K562 (cell line): ENCODE measurements around the gene PAN3. TPM values are rescaled to one million over a fixed set of nuclear protein-coding genes. Genes with fewer than 3 reads are reported as not detected.

Experiments used
- ATAC-seq: fragments of 200-7000 bp; cut with Tn5 transposase; 3 replicates; pipeline ENCODE4 v1.9.1; 2020; ENCODE audit warnings: moderate library complexity
- BruUV-seq: library from RNA; stranded (reverse); fragments of 400-500 nt; replicated peaks from 2 replicates; lab custom pipeline; 2021; lab: Mats Ljungman, UMichigan
- CTCF ChIA-PET: fragments of 300-600 bp; formaldehyde crosslinking; extraction: SDS; loops from one replicate; lab custom pipeline; 2021; ENCODE audit warnings: low intra/inter-chr PET ratio; lab: Yijun Ruan, JAX
- POLR2A ChIA-PET: fragments of 300-600, 350-650 bp; sonication (Branson Sonifier 250); formaldehyde crosslinking; extraction: SDS; loops from one replicate; lab custom pipeline; 2021; ENCODE audit warnings: antibody characterized with exemption, inconsistent platforms; lab: Yijun Ruan, JAX
- DNase-seq, 4 experiments: peaks; one replicate each; pipeline versions ENCODE4 v3.0.0 to v3.0.0-alpha.2; 2011 to 2018; ENCODE audit warnings: low spot score in 3 of 4, mixed read lengths in 3 of 4; ENCODE audit errors: extremely low read depth in 1 of 4
- FAIRE-seq: peaks from 2 replicates; lab custom pipeline; 2011; peaks lifted over from hg19 to GRCh38; lab: Jason Lieb, UNC
- H2AFZ ChIP-seq: 2 replicates; pipeline ENCODE4 v1.6.0; 2011; ENCODE audit warnings: low read depth, low read length, control low read depth, inconsistent platforms
- H3K27ac ChIP-seq: fragments of 200-600 bp; 3 replicates; pipeline ENCODE4 v1.8.0; 2011; ENCODE audit warnings: low read depth, mild to moderate bottlenecking, control low read depth, inconsistent platforms, low read length, moderate library complexity, mixed read lengths; ENCODE audit errors: extremely low read depth
- H3K27me3 ChIP-seq, 2 experiments: fragments of 300-600 bp in 1 of 2; 2 replicates in 1 of 2; 3 replicates in 1 of 2; pipeline versions ENCODE4 v1.6.0 to v1.8.0; 2011; ENCODE audit warnings: inconsistent platforms in 2 of 2, low read length in 2 of 2, mild to moderate bottlenecking in 1 of 2, mixed read lengths in 1 of 2, moderate library complexity in 1 of 2; ENCODE audit not compliant: control insufficient read depth in 2 of 2, insufficient read depth in 2 of 2
- H3K36me3 ChIP-seq: fragments of 300-600 bp; 3 replicates; pipeline ENCODE4 v1.8.0; 2011; ENCODE audit warnings: mild to moderate bottlenecking, low read length, inconsistent platforms; ENCODE audit not compliant: control insufficient read depth, insufficient read depth
- H3K4me1 ChIP-seq, 2 experiments: fragments of 200-600 bp in 1 of 2; replicated peaks in 1 of 2; 2 replicates in 1 of 2; 3 replicates in 1 of 2; pipeline versions ENCODE4 v1.5.1 to v1.8.0; 2011; ENCODE audit warnings: inconsistent platforms in 2 of 2, low read length in 2 of 2, mild to moderate bottlenecking in 1 of 2, mixed read lengths in 1 of 2, moderate library complexity in 1 of 2; ENCODE audit not compliant: control insufficient read depth in 2 of 2, insufficient read depth in 2 of 2
- H3K4me2 ChIP-seq: 2 replicates; pipeline ENCODE4 v1.6.1; 2011; ENCODE audit warnings: low read length, control low read depth, inconsistent platforms, mixed read lengths; ENCODE audit not compliant: insufficient read depth
- H3K4me3 ChIP-seq: fragments of 200-600 bp; sonication (generic), shearing (Covaris generic); 2 replicates; pipeline ENCODE4 v1.5.1; 2016; ENCODE audit warnings: control low read depth, inconsistent platforms
- H3K79me2 ChIP-seq: fragments of 200-600 bp; 3 replicates; pipeline ENCODE4 v1.8.0; 2011; ENCODE audit warnings: low read length, inconsistent platforms; ENCODE audit not compliant: control insufficient read depth, insufficient read depth
- H3K9ac ChIP-seq, 2 experiments: 2 replicates each; pipeline versions ENCODE4 v1.6.0 to v1.6.1; 2011; ENCODE audit warnings: low read depth in 2 of 2, low read length in 2 of 2, control low read depth in 1 of 2, inconsistent platforms in 1 of 2, mild to moderate bottlenecking in 1 of 2, mixed read lengths in 1 of 2; ENCODE audit not compliant: insufficient read depth in 1 of 2
- H3K9me1 ChIP-seq: one replicate; pipeline ENCODE4 v1.6.0; 2011; ENCODE audit warnings: inconsistent platforms, mild to moderate bottlenecking, low read length, moderate library complexity; ENCODE audit not compliant: control insufficient read depth, insufficient read depth
- H3K9me3 ChIP-seq: replicated peaks from 2 replicates; pipeline ENCODE4 v1.5.1; 2011; ENCODE audit warnings: low read depth, low read length, inconsistent platforms; ENCODE audit not compliant: control insufficient read depth, insufficient read depth
- H4K20me1 ChIP-seq: replicated peaks from 2 replicates; pipeline ENCODE4 v1.6.1; 2011; ENCODE audit warnings: low read length, inconsistent platforms, mixed read lengths; ENCODE audit not compliant: control insufficient read depth, insufficient read depth
- CEBPG ChIP-seq, 3 experiments: fragments of 200-800 bp in 1 of 3; sonication (Bioruptor generic) in 1 of 3; sonication (generic) in 1 of 3; formaldehyde crosslinking in 1 of 3; IDR thresholded peaks in 2 of 3; conservative IDR thresholded peaks in 1 of 3; 2 replicates each; pipeline versions ENCODE4 v1.6.1 to v1.8.0; 2016 to 2022; ENCODE audit warnings: missing compliant biosample characterization in 2 of 3, missing genetic modification characterization in 2 of 3, mild to moderate bottlenecking in 1 of 3, missing genetic modification reagents in 1 of 3
- CREBBP ChIP-seq: IDR thresholded peaks from one replicate; pipeline ENCODE4 v1.6.1; 2012; ENCODE audit warnings: low read depth, mild to moderate bottlenecking, control low read depth, inconsistent platforms, low read length
- CUX1 ChIP-seq: fragments of 200-800 bp; sonication (Bioruptor generic); IDR thresholded peaks from 2 replicates; pipeline ENCODE4 v1.6.1; 2016; ENCODE audit warnings: missing genetic modification characterization, missing compliant biosample characterization
- KAT8 ChIP-seq: fragments of 450-650 bp; IDR thresholded peaks from 2 replicates; pipeline ENCODE4 v1.6.1; 2016; ENCODE audit warnings: low read depth, mild to moderate bottlenecking
- KLF6 ChIP-seq: fragments of 250-450 bp; sonication (Bioruptor Pico); IDR thresholded peaks from 2 replicates; pipeline ENCODE4 v1.4.0; 2020; ENCODE audit warnings: mild to moderate bottlenecking, moderate library complexity, borderline replicate concordance
- MLX ChIP-seq, 2 experiments: fragments of 450-650 bp in 1 of 2; sonication (generic) in 1 of 2; formaldehyde crosslinking; conservative IDR thresholded peaks; 2 replicates each; pipeline versions ENCODE4 v1.4.0 to v1.8.1; 2020 to 2022; ENCODE audit warnings: mild to moderate bottlenecking in 1 of 2, missing genetic modification reagents in 1 of 2
- MTA2 ChIP-seq: fragments of 450-650 bp; IDR thresholded peaks from 2 replicates; pipeline ENCODE4 v1.6.1; 2016; ENCODE audit warnings: low read depth
- NR2C2 ChIP-seq, 2 experiments: fragments of 200-800 bp in 1 of 2; sonication (Bioruptor generic) in 1 of 2; sonication (generic) in 1 of 2; formaldehyde crosslinking in 1 of 2; IDR thresholded peaks; 2 replicates each; pipeline versions ENCODE4 v1.6.1 to v1.8.0; 2016 to 2022; ENCODE audit warnings: mild to moderate bottlenecking in 1 of 2, missing compliant biosample characterization in 1 of 2, missing genetic modification characterization in 1 of 2, missing genetic modification reagents in 1 of 2
- PRMT5 ChIP-seq: sonication (generic); formaldehyde crosslinking; IDR thresholded peaks from 2 replicates; pipeline ENCODE4 v1.5.0; 2020; ENCODE audit warnings: missing genetic modification reagents
- XRCC4 ChIP-seq: IDR thresholded peaks from one replicate; pipeline ENCODE4 v1.6.1; 2011; ENCODE audit not compliant: insufficient read depth, insufficient read length; ENCODE audit errors: extremely low read depth
- ZBED1 ChIP-seq: IDR thresholded peaks from 2 replicates; pipeline ENCODE4 v1.6.1; 2014
- ZNF511 ChIP-seq: sonication (generic); formaldehyde crosslinking; IDR thresholded peaks from 2 replicates; pipeline ENCODE4 v1.8.0; 2022; ENCODE audit warnings: mild to moderate bottlenecking, missing genetic modification reagents
- ZNF668 ChIP-seq: fragments of 250-450 bp; sonication (Bioruptor Pico); IDR thresholded peaks from 2 replicates; pipeline ENCODE4 v1.8.0; 2022; ENCODE audit warnings: mild to moderate bottlenecking, inconsistent platforms
- ZNF695 ChIP-seq: fragments of 450-650 bp; formaldehyde crosslinking; IDR thresholded peaks from 2 replicates; pipeline ENCODE4 v1.4.0; 2020; ENCODE audit warnings: mild to moderate bottlenecking, moderate library complexity
- WGBS: fragments of 100-300 bp; shearing (Covaris generic); methylation state at CpG from one replicate; pipeline ENCODE4 v1.1.6; 2016; ENCODE audit warnings: low coverage, mixed read lengths; ENCODE audit not compliant: insufficient coverage; ENCODE audit errors: missing lambda C conversion rate; 5-methylcytosine and 5-hydroxymethylcytosine counted together
- in situ Hi-C: fragments of 300-500 bp; cut with MboI; formaldehyde crosslinking; loops from 4 replicates; pipeline ENCODE4 v1.15.0; 2018; ENCODE audit warnings: inconsistent platforms, mixed read lengths
- intact Hi-C: fragments of 100-400 bp; cut with micrococcal nuclease; formaldehyde crosslinking; loops from 2 replicates; pipeline ENCODE4 v1.14.2; 2022
- polyA plus RNA-seq, 8 experiments: library from polyadenylated mRNA; depleted of rRNA in 4 of 8; stranded (reverse) in 5 of 8; unstranded in 3 of 8; fragments of >200 nt; fragmentation: Nextera tagmentation in 2 of 8; fragmentation: Illumina TruSeq in 1 of 8; extraction: Ambion mirVana in 2 of 8; extraction: Trizol in 1 of 8; gene quantifications; 2 replicates each; pipeline versions ENCODE4 v1.2.1 to v1.2.3, GENCODE V29; 2011 to 2014; ENCODE audit warnings: inconsistent platforms in 1 of 8, missing spikeins in 1 of 8
- total RNA-seq, 7 experiments: library from RNA; depleted of rRNA in 6 of 7; stranded (reverse); fragments of >200 nt in 6 of 7; fragmentation: Illumina TruSeq in 2 of 7; extraction: Trizol in 2 of 7; gene quantifications; 2 replicates each; pipeline versions ENCODE4 v1.2.1 to v1.2.3, GENCODE V29; 2011 to 2021; ENCODE audit warnings: low replicate concordance in 1 of 7

PAN3 gene
- total and polyA plus RNA-seq, 9 of the 15 experiments (the other 6 are each of a cell fraction or from before 2014, with no cell fraction given) = 7.2 to 19.9 (median 11.6) TPM

- H3K4me1 ChIP-seq = no peaks in the 10 kb centered on the region
- TF ChIP-seq ZNF668 (CRISPR knock-in tag) = no peak
- TF ChIP-seq MLX (CRISPR knock-in tag; conservative IDR thresholded peaks at IDR 0.05) = no peak
- TF ChIP-seq XRCC4 = no peak
- TF ChIP-seq KLF6 = no peak
- no peak for TF ChIP-seq ZNF695 (CRISPR knock-in tag)
- TF ChIP-seq CREBBP = no peak
- no peak for TF ChIP-seq KAT8
- TF ChIP-seq ZBED1 = no peak
- TF ChIP-seq CEBPG (CRISPR knock-in tag; IDR thresholded peaks at IDR 0.05) = no peak
- no peak for TF ChIP-seq CEBPG (tag; conservative IDR thresholded peaks at IDR 0.05 in 1 of 2, IDR thresholded peaks at IDR 0.05 in 1 of 2)
- no peak for TF ChIP-seq NR2C2 (CRISPR knock-in tag; IDR thresholded peaks at IDR 0.05)
- TF ChIP-seq NR2C2 (tag; IDR thresholded peaks at IDR 0.05) = no peak
- no peak for TF ChIP-seq PRMT5 (CRISPR knock-in tag)
- no peak for TF ChIP-seq ZNF511 (CRISPR knock-in tag)
- no peak for TF ChIP-seq CUX1 (CRISPR knock-in tag)
- no peak for TF ChIP-seq MTA2
- no TSS peak for BruUV-seq
- no peaks in the 10 kb centered on the region for H3K9me1 ChIP-seq
- no peaks in the 10 kb centered on the region for H4K20me1 ChIP-seq
- intact Hi-C loops = no loop called here
- peaks cover 53% of the 10 kb centered on the region; the same call in 2 of the 3 replicates for H3K36me3 ChIP-seq
- CTCF ChIA-PET = no interaction called here
- no peak overlapping the region for H3K9ac ChIP-seq
- H3K4me3 ChIP-seq = no peak overlapping the region
- in situ Hi-C loops = no loop called here
- ATAC-seq (no peak), DNase-seq (no peak), FAIRE-seq (no peak)
- no peaks in the 10 kb centered on the region for H3K27me3 ChIP-seq
- H3K4me2 ChIP-seq = no peak overlapping the region
- no peak overlapping the region for H3K27ac ChIP-seq
- no peak overlapping the region for H2AFZ ChIP-seq
- H3K79me2 ChIP-seq = no peaks in the 10 kb centered on the region
- POLR2A ChIA-PET = no interaction called here
- WGBS = 94% methylated on average over 3 of the region's 3 CpGs
- no peaks in the 10 kb centered on the region for H3K9me3 ChIP-seq
These were observed 145.3 kb downstream of the PAN3 start for GRCh38 chr13:28283600-28283999.
